ENCODE measurements around the gene CEP78.

DNA sequence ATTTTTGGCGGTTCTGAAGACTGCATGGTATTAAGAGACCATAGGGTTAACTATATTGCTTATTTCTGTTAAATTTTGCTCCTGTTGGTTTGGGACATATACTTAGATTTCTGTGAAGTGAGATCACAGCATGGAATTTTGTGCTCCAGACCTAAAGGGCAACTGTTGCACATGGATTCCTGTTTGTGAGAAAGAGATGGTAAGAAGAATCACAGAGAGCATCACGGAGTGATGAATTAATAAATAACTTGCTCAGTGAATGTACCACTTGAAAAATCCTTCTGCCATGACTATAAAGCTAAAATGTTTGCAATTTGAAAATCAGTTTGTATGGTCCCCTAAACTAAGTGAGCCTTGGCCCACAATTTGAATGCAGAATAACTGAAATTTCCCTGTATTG lies 65.6 kb downstream of the CEP78 start:
- TF ChIP-seq, protein P1, sequence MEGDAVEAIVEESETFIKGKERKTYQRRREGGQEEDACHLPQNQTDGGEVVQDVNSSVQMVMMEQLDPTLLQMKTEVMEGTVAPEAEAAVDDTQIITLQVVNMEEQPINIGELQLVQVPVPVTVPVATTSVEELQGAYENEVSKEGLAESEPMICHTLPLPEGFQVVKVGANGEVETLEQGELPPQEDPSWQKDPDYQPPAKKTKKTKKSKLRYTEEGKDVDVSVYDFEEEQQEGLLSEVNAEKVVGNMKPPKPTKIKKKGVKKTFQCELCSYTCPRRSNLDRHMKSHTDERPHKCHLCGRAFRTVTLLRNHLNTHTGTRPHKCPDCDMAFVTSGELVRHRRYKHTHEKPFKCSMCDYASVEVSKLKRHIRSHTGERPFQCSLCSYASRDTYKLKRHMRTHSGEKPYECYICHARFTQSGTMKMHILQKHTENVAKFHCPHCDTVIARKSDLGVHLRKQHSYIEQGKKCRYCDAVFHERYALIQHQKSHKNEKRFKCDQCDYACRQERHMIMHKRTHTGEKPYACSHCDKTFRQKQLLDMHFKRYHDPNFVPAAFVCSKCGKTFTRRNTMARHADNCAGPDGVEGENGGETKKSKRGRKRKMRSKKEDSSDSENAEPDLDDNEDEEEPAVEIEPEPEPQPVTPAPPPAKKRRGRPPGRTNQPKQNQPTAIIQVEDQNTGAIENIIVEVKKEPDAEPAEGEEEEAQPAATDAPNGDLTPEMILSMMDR (conservative IDR thresholded peaks at IDR 0.05), result no peak
- no peak for TF ChIP-seq ZFX (IDR thresholded peaks at IDR 0.05)

All from C4-2B (cell line).